ENCODE measurements around the gene PCYT2. TPM values are rescaled to one million over a fixed set of nuclear protein-coding genes. Genes with fewer than 3 reads are reported as not detected.
A peak's percentile ranks its signal among the peaks of the same experiment; 100 is the strongest.
"Not testable (repeated sequence)": the region's sequence is repeated elsewhere in the genome, so short reads cannot be mapped to it uniquely, and the experiment has no call there.

The PCYT2 gene
- total RNA-seq, 4 donors from 2014 or later = 27.4 to 38.7 (median 33.3) TPM

- Histone ChIP-seq H3K9me3 (no peaks in the 10 kb centered on the region), H3K27me3 (no peaks in the 10 kb centered on the region), H3K4me3 (peak overlapping the region in 1 of 4 donors; percentile 47), H3K27ac (replicated peaks in 1 of 4) (peak overlapping the region in 1 of 4 donors; percentile 92), H3K36me3 (peaks cover 8 to 40% (median 36%) of the 10 kb centered on the region in 4 donors), H3K4me1 (peaks cover 49 to 89% (median 79%) of the 10 kb centered on the region in 4 donors)
- WGBS = 93% methylated on average over 23 of the region's 23 CpGs
- intact Hi-C loops (cut with DNase I) = no loop called here
- TF ChIP-seq EP300 (IDR thresholded peaks at IDR 0.05) (no peak), CTCF (IDR thresholded peaks at IDR 0.05) (no peak), POLR2A (IDR thresholded peaks at IDR 0.05; ENCODE audit: low read depth) (no peak), POLR2AphosphoS5 (IDR thresholded peaks at IDR 0.05) (no peak)
- DNase-seq (ENCODE audit: extremely low spot score) = no peak
Measured at GRCh38 chr17:81921996-81922565, 10.9 kb upstream of the PCYT2 start.

GRCh38 chr17:81921537-81921862, 10.3 kb upstream of the PCYT2 start:
- no peak for DNase-seq (ENCODE audit: extremely low spot score)
- Histone ChIP-seq H3K4me3 (no peak overlapping the region), H3K27ac (replicated peaks in 1 of 4) (no peak overlapping the region), H3K4me1 (peaks cover 55 to 94% (median 84%) of the 10 kb centered on the region in 4 donors), H3K27me3 (no peaks in the 10 kb centered on the region), H3K36me3 (peaks cover 8 to 40% (median 36%) of the 10 kb centered on the region in 4 donors), H3K9me3 (no peaks in the 10 kb centered on the region)
- intact Hi-C loops (cut with DNase I) = no loop called here
- 79% methylated on average over 3 of the region's 3 CpGs for WGBS
- no peak for TF ChIP-seq POLR2A (IDR thresholded peaks at IDR 0.05; ENCODE audit: low read depth)
- no peak for TF ChIP-seq POLR2AphosphoS5 (IDR thresholded peaks at IDR 0.05)
- no peak for TF ChIP-seq CTCF (IDR thresholded peaks at IDR 0.05)
- TF ChIP-seq EP300 (IDR thresholded peaks at IDR 0.05) = no peak

- peaks cover 50 to 95% (median 84%) of the 10 kb centered on the region in 4 donors for H3K4me1 ChIP-seq
- H3K4me3 ChIP-seq = no peak overlapping the region
- H3K36me3 ChIP-seq = peaks cover 8 to 43% (median 37%) of the 10 kb centered on the region in 4 donors
- H3K27ac ChIP-seq (replicated peaks in 1 of 4) = no peak overlapping the region
- WGBS = 83% methylated on average over 31 of the region's 33 CpGs
- intact Hi-C loops (cut with DNase I) = no loop called here
- no peaks in the 10 kb centered on the region for H3K27me3 ChIP-seq
- TF ChIP-seq CTCF (IDR thresholded peaks at IDR 0.05) = no peak
- TF ChIP-seq POLR2A (IDR thresholded peaks at IDR 0.05; ENCODE audit: low read depth) = no peak
- TF ChIP-seq EP300 (IDR thresholded peaks at IDR 0.05) = no peak
- TF ChIP-seq POLR2AphosphoS5 (IDR thresholded peaks at IDR 0.05) = no peak
- no peaks in the 10 kb centered on the region for H3K9me3 ChIP-seq
- no peak for DNase-seq (ENCODE audit: extremely low spot score)
Measured at GRCh38 chr17:81920612-81921536, 9.7 kb upstream of the PCYT2 start.

GRCh38 chr17:81918832-81919545, 7.8 kb upstream of the PCYT2 start:
- Histone ChIP-seq H3K4me3 (no peak overlapping the region), H3K9me3 (no peaks in the 10 kb centered on the region), H3K27ac (replicated peaks in 1 of 4) (peak overlapping the region in 3 of 4 donors; percentile 82 to 87 (median 86)), H3K36me3 (peaks cover 13 to 62% (median 53%) of the 10 kb centered on the region in 4 donors), H3K4me1 (peaks cover 31 to 83% (median 68%) of the 10 kb centered on the region in 4 donors), H3K27me3 (no peaks in the 10 kb centered on the region)
- intact Hi-C loops (cut with DNase I) = loop anchor here (5.0 kb wide), 1 partner anchor 57 kb away; the partner anchor contains the start of gene P4HB
- DNase-seq (ENCODE audit: extremely low spot score) = no peak
- 88% methylated on average over 13 of the region's 15 CpGs for WGBS
- TF ChIP-seq CTCF (IDR thresholded peaks at IDR 0.05) (no peak), POLR2A (IDR thresholded peaks at IDR 0.05; ENCODE audit: low read depth) (no peak), EP300 (IDR thresholded peaks at IDR 0.05) (no peak), POLR2AphosphoS5 (IDR thresholded peaks at IDR 0.05) (no peak)

GRCh38 chr17:81918333-81918669, 7.1 kb upstream of the PCYT2 start:
- 36% methylated on average over 9 of the region's 9 CpGs for WGBS
- Histone ChIP-seq H3K4me1 (peaks cover 24 to 76% (median 61%) of the 10 kb centered on the region in 4 donors), H3K27ac (replicated peaks in 1 of 4) (peak overlapping the region; percentile 69 to 87 (median 84)), H3K4me3 (peak overlapping the region; percentile 82 to 100 (median 91)), H3K36me3 (peaks cover 20 to 69% (median 60%) of the 10 kb centered on the region in 4 donors)
- H3K9me3 ChIP-seq; DNase-seq (ENCODE audit: extremely low spot score); H3K27me3 ChIP-seq: not testable (repeated sequence)
- intact Hi-C loops (cut with DNase I) = loop anchor here (5.0 kb wide), 1 partner anchor 56 kb away; the partner anchor contains the start of gene P4HB

All from esophagus muscularis mucosa (tissue), 4 donors.